NB4 (cell line): ENCODE results near the gene TMPRSS12.
A peak's percentile ranks its signal among the peaks of the same experiment; 100 is the strongest.

Source experiments
- DNase-seq: peaks from one replicate; pipeline ENCODE4 v3.0.0; 2010; ENCODE audit warnings: low read depth
- H3K4me3 ChIP-seq: one replicate; pipeline ENCODE4 v1.5.1; 2011; ENCODE audit warnings: mild to moderate bottlenecking, low read depth, low read length, moderate library complexity
- CTCF ChIP-seq: IDR thresholded peaks from one replicate; pipeline ENCODE4 v1.5.1; 2012; ENCODE audit warnings: low read depth, low read length
- MAX ChIP-seq: IDR thresholded peaks from 2 replicates; pipeline ENCODE4 v1.6.1; 2011; ENCODE audit warnings: low read depth, low read length
- MYC ChIP-seq: IDR thresholded peaks from 2 replicates; pipeline ENCODE4 v1.6.1; 2011; ENCODE audit warnings: low read depth, low read length
- POLR2A ChIP-seq: IDR thresholded peaks from 2 replicates; pipeline ENCODE4 v1.6.1; 2011; ENCODE audit warnings: mild to moderate bottlenecking; ENCODE audit not compliant: insufficient read length; ENCODE audit errors: extremely low read depth

Gene TMPRSS12

GRCh38 chr12:50934371-50934851 lies 91.7 kb downstream of the TMPRSS12 start:
- no peak overlapping the region for H3K4me3 ChIP-seq
- TF ChIP-seq MAX (no peak), CTCF (no peak), MYC (no peak), POLR2A (no peak)
- DNase-seq: peak; percentile 21

- DNase-seq: peak; percentile 20
- TF ChIP-seq POLR2A: no peak
- TF ChIP-seq MAX: no peak
- no peak for TF ChIP-seq CTCF
- TF ChIP-seq MYC: no peak
- no peak overlapping the region for H3K4me3 ChIP-seq
These were observed 92.5 kb downstream of the TMPRSS12 start for GRCh38 chr12:50934981-50935807.

- H3K4me3 ChIP-seq: no peak overlapping the region
- TF ChIP-seq MYC: no peak
- no peak for TF ChIP-seq CTCF
- TF ChIP-seq MAX: peak; percentile 35; the same call in 1 of the 2 replicates
- DNase-seq: no peak
These were observed 94.2 kb downstream of the TMPRSS12 start for GRCh38 chr12:50936821-50937530.
